Hematopoietic multipotent progenitor cell (in vitro differentiated cells): ENCODE data around the gene COL18A1. TPM values are rescaled to one million over a fixed set of nuclear protein-coding genes. Genes with fewer than 3 reads are reported as not detected.

ENCODE experiments used
- DNase-seq, 3 donors: peaks; one replicate each; pipeline ENCODE4 v3.0.0-alpha.2; 2011 to 2015; ENCODE audit warnings: low read depth in 2 of 3, low spot score in 2 of 3
- total RNA-seq: library from RNA; depleted of rRNA; stranded (reverse); fragments of >200 nt; gene quantifications from one replicate; pipeline ENCODE4 v1.2.3, GENCODE V29; 2012

COL18A1 gene
- total RNA-seq, 1 donor: 12.9 TPM

DNA sequence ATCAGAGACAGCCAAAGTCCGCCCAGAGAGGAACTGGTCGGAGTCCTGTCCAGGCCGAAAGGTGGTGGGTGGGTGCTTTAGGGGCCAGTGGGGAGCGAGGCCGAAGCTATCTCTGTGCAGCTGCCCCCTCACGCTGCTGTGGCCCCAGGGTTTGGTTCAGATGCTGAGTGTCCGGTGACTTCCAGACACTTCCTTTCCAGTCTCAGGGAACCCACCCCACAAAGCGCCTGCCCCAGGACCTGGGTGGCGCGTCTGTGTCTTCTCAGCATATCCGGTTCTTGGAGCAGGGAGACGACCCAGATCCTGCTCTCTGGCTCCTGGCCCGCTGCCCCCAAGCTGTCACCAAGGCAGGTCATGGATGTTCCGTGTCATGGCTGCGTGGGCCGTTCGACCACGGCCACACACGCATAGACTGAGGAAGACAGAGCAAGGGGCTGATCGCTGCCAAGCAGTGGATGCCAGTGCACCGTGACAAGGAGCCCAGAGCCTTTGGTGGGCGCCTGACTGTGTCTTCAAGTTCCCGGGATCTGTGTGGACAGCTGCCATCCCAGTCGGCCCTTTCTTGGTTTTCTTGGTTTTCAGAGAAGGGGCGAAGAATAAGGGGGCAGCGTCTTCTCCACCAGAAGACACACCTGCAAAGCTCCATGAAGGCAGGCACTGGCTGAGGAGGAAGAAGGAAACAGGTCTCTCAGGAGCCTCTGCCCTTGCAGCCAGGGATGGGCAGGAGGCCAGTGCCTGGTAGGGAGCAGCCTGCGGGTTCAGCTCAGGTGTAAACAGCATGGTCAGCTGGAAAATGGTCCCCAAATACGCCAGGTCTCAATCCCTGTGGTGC, 22.9 kb upstream of the COL18A1 start:
- DNase-seq: no peak

DNA sequence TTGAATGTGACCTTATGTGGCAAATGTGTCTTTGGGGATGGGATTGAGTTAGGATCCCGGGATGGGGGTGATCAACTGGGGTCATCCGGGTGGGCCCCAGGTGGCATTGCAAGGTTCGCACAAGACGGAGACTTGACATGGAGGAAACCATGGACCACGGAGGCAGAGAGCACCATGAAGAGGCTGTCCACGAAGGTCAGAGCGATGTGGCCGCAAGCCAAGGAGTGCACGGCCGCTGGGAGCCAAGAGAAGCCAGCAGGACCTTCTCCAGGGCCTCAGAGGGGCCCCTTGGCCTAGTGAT, 22.3 kb upstream of the COL18A1 start:
- DNase-seq: no peak

GRCh38 chr21:45383111-45383614, 21.8 kb upstream of the COL18A1 start:
- DNase-seq: no peak

DNA sequence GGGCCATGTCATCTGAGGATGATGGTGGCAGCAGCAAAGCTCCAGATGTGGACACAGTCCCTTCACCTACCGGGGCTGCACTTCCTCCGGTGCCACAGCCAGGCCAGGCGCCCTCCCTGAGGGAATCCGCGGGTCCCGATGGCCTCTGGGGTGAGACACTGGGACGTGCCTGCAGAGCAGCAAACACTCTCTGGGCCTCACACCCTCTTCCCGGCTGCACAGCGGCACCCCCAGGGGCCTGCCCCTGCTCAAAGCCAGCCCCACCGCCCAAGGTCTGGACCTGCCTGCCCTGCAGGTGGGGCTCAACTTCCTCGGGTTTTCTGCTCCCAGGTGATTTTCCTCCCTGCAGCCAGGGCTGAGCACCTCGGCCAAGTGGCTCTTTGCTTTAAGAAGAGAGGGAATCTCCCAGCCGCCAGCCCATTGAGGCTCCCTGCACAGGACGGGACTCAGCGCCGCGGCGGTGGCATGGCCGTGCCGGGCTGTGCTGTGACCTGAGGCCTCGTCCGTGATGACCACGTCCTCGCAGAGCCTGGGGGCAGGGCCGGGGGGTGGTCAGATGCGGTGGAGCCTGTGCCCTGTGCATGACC, 21.3 kb upstream of the COL18A1 start:
- no peak for DNase-seq

GRCh38 chr21:45384656-45385548, 20.1 kb upstream of the COL18A1 start:
- DNase-seq: no peak

DNA sequence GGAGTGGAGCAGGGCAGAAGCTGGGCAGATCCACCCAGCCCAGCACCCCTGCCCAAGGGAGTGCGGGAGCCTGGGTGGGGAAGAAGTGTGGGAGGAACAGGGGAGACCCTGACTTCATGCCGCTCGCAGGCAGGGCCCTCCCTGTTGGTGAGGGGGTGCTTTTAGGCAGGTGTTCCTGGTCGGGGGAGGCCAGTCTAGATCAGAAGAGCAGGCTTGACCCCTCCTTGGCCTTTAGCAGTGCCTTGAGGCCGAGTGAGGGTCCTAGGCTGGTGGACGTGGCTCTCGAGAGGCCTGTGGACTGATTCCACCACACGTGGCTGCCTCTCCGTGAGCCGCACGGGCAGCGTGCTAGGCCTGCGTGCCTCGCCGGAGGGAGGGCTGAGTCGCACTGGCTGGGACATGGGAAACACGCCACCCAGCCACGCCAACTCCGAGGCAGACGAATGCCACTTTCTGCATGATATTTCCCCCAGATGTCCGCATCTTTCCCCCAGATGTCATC, 19.4 kb upstream of the COL18A1 start:
- no peak for DNase-seq

DNA sequence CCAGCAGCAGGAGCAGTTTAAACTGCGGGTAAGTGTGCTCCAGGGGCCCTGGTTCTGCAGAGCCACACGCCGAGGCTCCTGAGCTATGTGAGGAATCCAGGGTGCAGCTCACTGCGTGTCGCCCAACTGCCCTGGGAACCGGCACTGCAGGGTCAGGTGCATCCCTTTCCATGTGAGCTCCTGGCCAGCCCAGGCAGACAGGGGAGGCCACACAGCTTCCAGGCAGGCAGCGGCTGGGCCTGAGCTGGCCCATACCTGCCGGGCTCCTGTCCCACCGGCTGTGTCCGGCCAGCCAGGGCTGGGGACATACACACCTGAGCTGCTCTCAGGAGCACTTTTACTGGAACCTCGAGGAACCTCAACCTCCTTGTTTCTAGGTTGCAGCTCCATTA, 18.6 kb upstream of the COL18A1 start:
- DNase-seq: no peak

DNA sequence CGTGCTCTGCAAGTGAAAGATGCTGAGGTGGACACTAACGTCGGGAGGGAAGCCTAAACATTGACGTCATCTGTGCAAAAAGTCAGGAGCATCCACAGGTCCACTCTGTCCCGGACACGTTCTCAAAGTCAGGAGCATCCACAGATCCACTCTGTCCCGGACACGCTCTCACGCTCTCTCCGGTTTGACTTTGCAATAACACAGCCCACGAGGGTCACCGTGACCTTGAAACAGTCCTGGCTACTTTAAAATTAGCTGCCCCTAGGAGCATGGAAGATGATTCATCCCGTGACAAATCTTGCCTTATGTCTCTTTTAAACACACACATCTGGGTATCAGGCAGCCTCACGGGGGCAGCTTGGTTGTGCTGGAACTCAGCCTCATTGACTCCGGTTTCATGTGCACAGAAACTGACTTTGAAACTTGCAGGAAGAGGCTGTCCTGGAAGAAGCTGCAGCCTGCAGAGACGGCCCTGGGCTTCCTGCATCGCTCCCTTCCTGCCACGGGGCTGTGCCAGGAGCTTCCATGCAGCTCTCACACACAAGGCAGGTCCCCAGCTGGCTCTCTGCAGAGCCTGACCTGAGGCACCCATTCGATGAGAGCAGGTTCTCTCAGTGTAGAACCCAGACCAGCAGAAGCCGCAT, 18.1 kb upstream of the COL18A1 start:
- DNase-seq: no peak

- DNase-seq: no peak
These were observed 17.5 kb upstream of the COL18A1 start for GRCh38 chr21:45387506-45387905.

GRCh38 chr21:45388011-45388521, 16.9 kb upstream of the COL18A1 start:
- no peak for DNase-seq

GRCh38 chr21:45388611-45389296, 16.2 kb upstream of the COL18A1 start:
- DNase-seq: no peak

DNA sequence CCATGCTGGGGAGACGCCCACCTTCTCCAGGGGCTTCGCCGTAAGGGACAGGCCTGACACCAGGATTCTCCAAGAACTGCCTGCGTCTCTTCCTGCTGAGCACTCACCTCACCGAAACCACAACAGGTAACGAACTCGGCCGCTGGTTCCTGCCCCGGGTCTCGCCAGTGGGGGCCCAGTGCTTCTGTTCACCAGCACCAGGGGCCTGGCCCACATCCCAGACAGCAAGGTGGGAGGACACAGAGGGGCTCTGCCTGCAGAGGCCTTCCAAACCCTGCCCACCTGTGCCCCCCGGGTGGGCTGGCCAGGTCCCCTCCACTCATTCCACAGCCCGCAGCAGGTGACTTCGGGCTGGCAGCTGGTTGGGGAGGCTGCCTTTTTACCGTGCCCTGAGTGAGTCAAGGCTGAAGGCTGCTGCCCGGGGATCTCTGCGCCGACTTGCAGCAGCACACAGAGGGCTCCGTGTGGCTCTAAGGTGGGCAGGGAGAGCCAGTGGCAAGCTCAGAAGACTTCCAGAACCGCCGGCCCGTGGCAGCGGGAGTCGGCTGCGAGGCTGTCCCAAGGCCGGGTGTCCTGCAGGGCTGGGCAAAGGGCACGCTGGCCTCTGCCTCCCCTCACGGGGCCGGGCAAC, 14.7 kb upstream of the COL18A1 start:
- no peak for DNase-seq

- no peak for DNase-seq
These were observed 13.9 kb upstream of the COL18A1 start for GRCh38 chr21:45390831-45391742.

DNA sequence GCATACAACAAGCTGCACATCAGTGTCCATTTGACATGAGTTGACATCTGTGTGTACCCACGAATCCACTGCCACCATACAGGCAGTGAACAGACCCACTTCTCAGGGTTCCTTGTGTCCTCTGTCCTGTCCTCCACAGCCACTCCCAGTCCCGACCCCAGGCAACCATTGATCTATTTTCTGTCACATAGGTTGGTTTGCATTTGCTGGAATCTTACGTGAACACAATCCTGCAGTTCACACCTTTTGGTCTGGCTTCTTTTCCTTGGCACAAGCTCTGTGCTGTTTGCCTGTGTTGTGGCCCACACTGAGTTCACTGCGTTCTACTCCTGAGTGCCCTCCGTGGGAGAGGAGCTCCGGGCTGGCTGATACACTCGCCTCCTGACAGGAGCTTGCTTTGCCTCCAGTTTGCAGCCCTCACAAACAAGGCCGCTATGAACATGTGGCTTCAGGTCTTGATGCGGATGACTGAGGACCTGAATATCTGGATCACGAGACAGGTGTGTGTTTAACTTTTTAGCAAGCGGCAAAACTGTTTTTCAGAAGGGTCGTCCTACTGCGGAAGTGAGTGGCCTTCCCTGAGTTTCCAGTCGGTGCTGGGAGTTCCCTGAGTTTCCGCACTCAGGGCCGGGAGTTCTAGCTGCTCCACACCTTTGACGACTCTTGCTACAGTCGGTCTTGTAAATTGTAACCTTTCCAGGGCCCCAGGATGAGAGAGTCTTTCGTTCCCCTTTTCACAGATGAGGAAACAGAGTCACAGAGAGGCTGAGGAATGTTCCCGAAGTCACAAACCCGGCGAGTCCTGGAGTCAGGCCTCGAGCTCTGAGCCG, 13.0 kb upstream of the COL18A1 start:
- DNase-seq: no peak

- no peak for DNase-seq
These were observed 12.4 kb upstream of the COL18A1 start for GRCh38 chr21:45392573-45392971.

GRCh38 chr21:45393021-45393420, 11.9 kb upstream of the COL18A1 start:
- DNase-seq: no peak

DNA sequence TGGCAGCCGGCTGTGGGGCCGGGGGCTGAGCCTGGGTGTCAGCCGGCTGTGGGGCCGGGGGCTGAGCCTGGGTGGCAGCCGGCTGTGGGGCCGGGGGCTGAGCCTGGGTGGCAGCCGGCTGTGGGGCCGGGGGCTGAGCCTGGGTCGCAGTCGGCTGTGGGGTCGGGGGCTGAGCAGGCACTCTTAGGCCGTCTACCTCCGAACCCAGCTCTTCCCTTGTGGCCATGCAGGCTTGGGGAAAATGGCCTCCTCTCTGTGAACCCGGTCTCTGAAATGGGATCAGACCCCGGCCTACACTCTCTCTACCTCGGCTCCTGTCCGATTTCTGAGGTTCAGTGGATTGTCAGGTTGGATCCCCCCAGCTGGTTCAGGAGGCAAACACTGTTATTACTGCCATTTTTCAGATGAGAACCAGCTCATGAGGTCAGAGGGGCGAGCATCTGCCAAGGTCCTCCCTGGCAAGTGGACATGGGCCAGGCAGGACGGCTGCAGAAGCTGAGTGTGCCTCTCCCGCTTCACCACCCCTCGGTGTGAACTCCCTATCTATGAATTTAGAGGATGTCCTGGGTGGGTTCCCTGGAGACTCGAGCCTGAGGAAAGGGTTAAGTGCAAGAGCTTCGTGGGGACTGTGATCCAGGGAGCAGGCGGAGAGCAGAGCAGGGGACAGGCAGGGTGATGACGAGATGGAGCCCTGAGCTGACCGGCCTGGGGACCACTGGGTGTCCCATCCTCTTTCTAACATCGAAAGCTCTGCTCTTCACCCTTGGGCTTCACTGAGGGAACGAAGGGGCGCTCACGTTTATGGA, 10.9 kb upstream of the COL18A1 start:
- DNase-seq: no peak
